Activated T-helper 1 cell treated with anti-CD3 and anti-CD28 coated beads, Interleukin-12 subunit alpha, Interleukin-12 subunit beta, Interleukin-2, Interleukin-4 antibody, amounts not matched to agents 30 ng/mL and 10 ng/mL and 1 ng/mL, durations not matched to agents 14 hours and 24 hours and 36 hours (primary cell): ENCODE data around the gene ZNF423. TPM values are rescaled to one million over a fixed set of nuclear protein-coding genes. Genes with fewer than 3 reads are reported as not detected.

ENCODE experiments used
- DNase-seq: peaks from one replicate; pipeline ENCODE4 v3.0.0; 2021; ENCODE audit warnings: low spot score
- H3K27ac Mint-ChIP-seq: one replicate; pipeline ENCODE4 v1.8.0; 2021; ENCODE audit warnings: mild to moderate bottlenecking, mixed read lengths
- H3K27me3 Mint-ChIP-seq: one replicate; pipeline ENCODE4 v1.8.0; 2022; ENCODE audit warnings: mild to moderate bottlenecking, moderate library complexity, mixed read lengths; ENCODE audit not compliant: insufficient read depth
- H3K36me3 Mint-ChIP-seq: one replicate; pipeline ENCODE4 v1.8.0; 2021; ENCODE audit warnings: low read depth, mixed read lengths
- H3K4me1 Mint-ChIP-seq: one replicate; pipeline ENCODE4 v1.8.0; 2021; ENCODE audit warnings: low read depth, mixed read lengths
- H3K4me3 Mint-ChIP-seq: one replicate; pipeline ENCODE4 v1.8.0; 2021; ENCODE audit warnings: mild to moderate bottlenecking, moderate library complexity, mixed read lengths
- H3K9me3 Mint-ChIP-seq: one replicate; pipeline ENCODE4 v1.8.0; 2021; ENCODE audit warnings: mixed read lengths
- intact Hi-C: fragments of 100-400 bp; cut with micrococcal nuclease; formaldehyde crosslinking; loops from one replicate; pipeline ENCODE4 v1.15.1; 2024
- total RNA-seq: library from RNA; stranded (reverse); gene quantifications from 2 replicates; pipeline ENCODE4 v1.2.3, GENCODE V29; 2022

The ZNF423 gene
- total RNA-seq, 1 donor from 2014 or later = not detected

GRCh38 chr16:49799172-49799571 lies 56.7 kb downstream of the ZNF423 start:
- H3K4me1 Mint-ChIP-seq = no peaks in the 10 kb centered on the region

GRCh38 chr16:49795513-49795912 lies 60.4 kb downstream of the ZNF423 start:
- H3K9me3 Mint-ChIP-seq = no peaks in the 10 kb centered on the region
- peaks cover 2% of the 10 kb centered on the region for H3K27me3 Mint-ChIP-seq
- no peak overlapping the region for H3K27ac Mint-ChIP-seq
- no peak for DNase-seq
- H3K4me1 Mint-ChIP-seq = no peaks in the 10 kb centered on the region
- intact Hi-C loops = no loop called here
- H3K4me3 Mint-ChIP-seq = no peak overlapping the region
- H3K36me3 Mint-ChIP-seq = no peaks in the 10 kb centered on the region

More at GRCh38 chr16:49799172-49799571, 56.7 kb downstream of the ZNF423 start:
- H3K27ac Mint-ChIP-seq = no peak overlapping the region
- no peaks in the 10 kb centered on the region for H3K9me3 Mint-ChIP-seq
- H3K4me3 Mint-ChIP-seq = no peak overlapping the region
- DNase-seq = no peak
- peaks cover 2% of the 10 kb centered on the region for H3K27me3 Mint-ChIP-seq
- intact Hi-C loops = no loop called here
- H3K36me3 Mint-ChIP-seq = no peaks in the 10 kb centered on the region

GRCh38 chr16:49793244-49793643 lies 62.7 kb downstream of the ZNF423 start:
- Mint-ChIP-seq H3K4me3 (no peak overlapping the region), H3K36me3 (no peaks in the 10 kb centered on the region), H3K27me3 (peaks cover 2% of the 10 kb centered on the region), H3K4me1 (no peaks in the 10 kb centered on the region), H3K27ac (no peak overlapping the region), H3K9me3 (no peaks in the 10 kb centered on the region)
- DNase-seq = no peak
- intact Hi-C loops = no loop called here

- no peaks in the 10 kb centered on the region for H3K4me1 Mint-ChIP-seq
- H3K36me3 Mint-ChIP-seq = no peaks in the 10 kb centered on the region
- no peaks in the 10 kb centered on the region for H3K27me3 Mint-ChIP-seq
- H3K4me3 Mint-ChIP-seq = no peak overlapping the region
- intact Hi-C loops = no loop called here
- DNase-seq = no peak
- H3K9me3 Mint-ChIP-seq = no peaks in the 10 kb centered on the region
- no peak overlapping the region for H3K27ac Mint-ChIP-seq
Measured at GRCh38 chr16:49789616-49790015, 66.3 kb downstream of the ZNF423 start.

- no peak for DNase-seq
- intact Hi-C loops = no loop called here
Measured at GRCh38 chr16:49788986-49789385, 66.9 kb downstream of the ZNF423 start.

GRCh38 chr16:49788572-49788971 lies 67.3 kb downstream of the ZNF423 start:
- H3K4me3 Mint-ChIP-seq = no peak overlapping the region
- no peak for DNase-seq
- no peaks in the 10 kb centered on the region for H3K27me3 Mint-ChIP-seq
- intact Hi-C loops = no loop called here
- no peaks in the 10 kb centered on the region for H3K4me1 Mint-ChIP-seq
- no peaks in the 10 kb centered on the region for H3K36me3 Mint-ChIP-seq
- H3K27ac Mint-ChIP-seq = no peak overlapping the region
- no peaks in the 10 kb centered on the region for H3K9me3 Mint-ChIP-seq

More at GRCh38 chr16:49788986-49789385, 66.9 kb downstream of the ZNF423 start:
- no peak overlapping the region for H3K4me3 Mint-ChIP-seq
- H3K36me3 Mint-ChIP-seq = no peaks in the 10 kb centered on the region
- no peaks in the 10 kb centered on the region for H3K4me1 Mint-ChIP-seq
- no peaks in the 10 kb centered on the region for H3K27me3 Mint-ChIP-seq
- no peak overlapping the region for H3K27ac Mint-ChIP-seq
- H3K9me3 Mint-ChIP-seq = no peaks in the 10 kb centered on the region

DNA sequence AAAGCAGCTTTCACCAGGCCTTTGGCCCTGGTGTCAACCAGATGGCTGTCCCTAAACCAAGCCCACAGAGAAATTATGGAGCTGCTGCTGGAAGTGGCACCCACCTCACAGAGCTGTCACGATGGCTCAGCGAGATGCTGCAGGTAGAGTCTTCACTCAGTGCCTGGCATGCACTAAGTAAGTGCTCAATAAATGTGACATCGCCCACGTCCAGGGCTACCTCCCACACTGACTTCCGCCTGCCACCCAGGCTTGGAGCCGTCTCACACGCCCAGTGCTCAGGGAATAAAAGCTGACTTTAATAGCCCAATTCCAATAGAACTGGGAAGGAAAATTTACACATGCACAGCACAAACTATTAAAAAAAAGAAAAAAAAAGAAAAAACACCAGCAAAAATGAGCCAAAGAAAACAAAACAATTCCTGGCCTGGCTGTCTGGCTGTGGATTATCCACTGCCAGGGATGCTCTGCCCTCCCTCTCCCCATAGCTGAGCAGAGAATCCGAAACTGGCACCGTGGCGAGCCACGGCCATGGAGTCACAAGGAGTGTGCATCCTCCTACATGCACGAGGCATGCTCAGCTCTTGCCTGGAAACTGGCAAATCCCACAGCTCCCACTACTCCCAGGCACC lies 68.9 kb downstream of the ZNF423 start:
- intact Hi-C loops = no loop called here
- no peak for DNase-seq
- H3K27me3 Mint-ChIP-seq = no peaks in the 10 kb centered on the region
- H3K4me1 Mint-ChIP-seq = no peaks in the 10 kb centered on the region
- no peak overlapping the region for H3K27ac Mint-ChIP-seq
- H3K36me3 Mint-ChIP-seq = no peaks in the 10 kb centered on the region
- no peak overlapping the region for H3K4me3 Mint-ChIP-seq
- no peaks in the 10 kb centered on the region for H3K9me3 Mint-ChIP-seq

DNA sequence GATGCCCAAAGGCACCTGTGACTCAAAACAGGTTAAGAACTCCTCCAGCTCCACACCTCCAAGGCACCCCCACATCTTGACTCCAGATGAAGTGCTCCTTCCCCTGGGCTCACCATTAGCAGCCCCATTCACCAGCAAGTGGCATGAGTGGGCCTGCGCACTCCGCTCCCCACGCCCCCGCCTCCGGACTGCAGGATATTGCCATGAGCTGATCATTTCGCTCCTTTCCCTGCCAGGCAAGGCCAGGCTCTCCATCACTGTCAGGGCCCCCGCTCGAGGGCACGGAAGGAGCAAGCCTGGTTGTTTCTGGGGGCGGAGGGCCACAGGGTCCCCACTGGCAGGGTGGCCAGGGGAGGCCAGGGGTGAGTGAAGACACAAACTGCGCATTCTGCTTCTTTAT lies 69.9 kb downstream of the ZNF423 start:
- Mint-ChIP-seq H3K36me3 (no peaks in the 10 kb centered on the region), H3K27me3 (no peaks in the 10 kb centered on the region), H3K4me1 (no peaks in the 10 kb centered on the region), H3K4me3 (no peak overlapping the region), H3K27ac (no peak overlapping the region), H3K9me3 (no peaks in the 10 kb centered on the region)
- DNase-seq = no peak
- intact Hi-C loops = no loop called here

DNA sequence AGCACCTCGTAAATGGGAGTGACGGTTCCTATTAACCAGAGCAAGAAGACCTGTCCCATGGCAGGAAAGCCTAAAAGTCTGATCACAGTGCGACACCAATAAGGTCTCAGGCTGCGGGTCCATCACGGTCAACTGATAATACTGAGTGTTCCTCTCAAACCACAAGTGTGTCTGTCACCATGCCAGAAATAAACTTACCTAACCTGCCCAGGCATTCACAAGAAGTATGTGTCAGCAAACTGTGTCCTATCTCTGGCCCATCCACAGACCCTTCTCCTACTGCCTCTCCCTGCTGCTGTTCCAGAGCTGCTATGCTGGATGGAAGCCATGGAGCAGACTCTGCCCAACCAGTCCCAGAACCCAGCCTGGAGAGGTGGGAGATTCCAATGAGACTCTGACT lies 73.5 kb downstream of the ZNF423 start:
- intact Hi-C loops = no loop called here
- Mint-ChIP-seq H3K27me3 (peaks cover 2% of the 10 kb centered on the region), H3K9me3 (no peaks in the 10 kb centered on the region), H3K27ac (no peak overlapping the region), H3K4me1 (no peaks in the 10 kb centered on the region), H3K36me3 (no peaks in the 10 kb centered on the region), H3K4me3 (no peak overlapping the region)
- DNase-seq = no peak

DNA sequence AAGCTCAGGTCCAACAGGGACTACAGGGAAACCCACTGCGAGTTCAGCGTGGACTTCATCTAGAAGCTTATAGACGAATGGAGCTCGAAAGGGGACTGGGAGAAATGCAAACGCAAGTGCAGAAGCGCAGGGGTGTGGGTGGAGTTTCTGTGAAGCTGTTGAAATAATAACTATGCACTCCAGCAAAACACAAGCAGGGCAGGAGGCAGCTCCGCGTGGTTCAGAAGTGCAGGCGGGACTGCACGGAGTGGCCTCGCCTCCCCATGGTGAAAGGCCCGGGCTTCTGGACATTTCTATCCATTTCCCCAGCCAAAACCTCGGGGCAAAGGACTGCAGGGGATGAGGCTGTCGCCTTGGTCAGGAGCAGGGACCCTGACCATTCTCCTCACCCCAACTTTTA lies 74.5 kb downstream of the ZNF423 start:
- Mint-ChIP-seq H3K4me3 (no peak overlapping the region), H3K9me3 (no peaks in the 10 kb centered on the region), H3K4me1 (no peaks in the 10 kb centered on the region), H3K27me3 (peaks cover 2% of the 10 kb centered on the region), H3K27ac (no peak overlapping the region), H3K36me3 (no peaks in the 10 kb centered on the region)
- intact Hi-C loops = no loop called here
- DNase-seq = no peak

DNA sequence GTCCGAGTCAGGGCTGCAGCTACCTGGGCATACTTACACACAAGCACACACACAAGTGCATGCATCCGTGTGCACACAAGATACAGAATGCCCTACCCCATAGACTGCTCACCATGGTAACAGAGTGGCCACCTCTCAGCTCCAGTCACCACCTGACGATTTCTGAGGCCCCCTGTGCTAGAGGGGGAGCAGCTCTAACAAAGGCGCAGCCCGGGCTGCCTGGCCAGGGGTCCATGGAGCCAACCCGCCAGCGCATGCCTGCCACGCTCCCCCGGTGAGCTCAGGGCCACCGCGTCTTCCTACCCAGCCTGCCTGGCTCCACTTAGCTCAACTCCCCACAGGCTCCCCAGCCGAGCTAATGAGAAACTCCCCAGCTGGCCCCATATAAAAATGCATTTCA lies 75.5 kb downstream of the ZNF423 start:
- no peak overlapping the region for H3K27ac Mint-ChIP-seq
- H3K9me3 Mint-ChIP-seq = no peaks in the 10 kb centered on the region
- H3K4me3 Mint-ChIP-seq = no peak overlapping the region
- H3K4me1 Mint-ChIP-seq = no peaks in the 10 kb centered on the region
- no peak for DNase-seq
- intact Hi-C loops = no loop called here
- no peaks in the 10 kb centered on the region for H3K36me3 Mint-ChIP-seq
- H3K27me3 Mint-ChIP-seq = peaks cover 2% of the 10 kb centered on the region

DNA sequence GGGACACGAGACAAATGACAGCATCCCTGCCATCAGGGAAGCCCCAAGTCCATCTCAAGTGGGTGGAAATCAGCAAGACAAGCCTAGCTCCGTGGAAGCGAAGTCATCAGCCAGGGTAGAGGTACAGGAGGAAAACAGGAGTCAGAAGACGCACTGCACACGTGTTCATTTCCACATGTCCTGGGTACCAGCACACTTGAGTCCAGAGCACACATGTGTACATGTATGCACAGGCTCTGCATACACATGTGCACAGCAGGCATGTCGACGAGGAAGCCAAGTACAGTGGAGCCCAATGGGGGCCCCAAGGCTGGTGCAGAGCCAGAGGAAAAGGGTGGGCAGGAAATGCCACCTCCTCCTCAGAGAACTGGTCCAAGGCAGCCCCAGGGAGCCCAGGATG lies 75.9 kb downstream of the ZNF423 start:
- Mint-ChIP-seq H3K27ac (no peak overlapping the region), H3K9me3 (no peaks in the 10 kb centered on the region), H3K27me3 (peaks cover 2% of the 10 kb centered on the region), H3K36me3 (no peaks in the 10 kb centered on the region), H3K4me1 (no peaks in the 10 kb centered on the region), H3K4me3 (no peak overlapping the region)
- intact Hi-C loops = no loop called here
- DNase-seq = no peak

GRCh38 chr16:49778202-49778930 lies 77.5 kb downstream of the ZNF423 start:
- no peak for DNase-seq
- no peaks in the 10 kb centered on the region for H3K4me1 Mint-ChIP-seq
- H3K27ac Mint-ChIP-seq = no peak overlapping the region
- no peak overlapping the region for H3K4me3 Mint-ChIP-seq
- intact Hi-C loops = no loop called here
- no peaks in the 10 kb centered on the region for H3K9me3 Mint-ChIP-seq
- no peaks in the 10 kb centered on the region for H3K36me3 Mint-ChIP-seq
- peaks cover 2% of the 10 kb centered on the region for H3K27me3 Mint-ChIP-seq
